ENCODE data around the gene MAP2K6.

GRCh38 chr17:69412251-69412671 lies 2.2 kb upstream of the MAP2K6 start:
- no peak for TF ChIP-seq EZH2 (IDR thresholded peaks at IDR 0.05; ENCODE audit: insufficient read depth, poor library complexity, severe bottlenecking)
- TF ChIP-seq EZH2phosphoT487 (IDR thresholded peaks at IDR 0.05; ENCODE audit: insufficient read depth, low read depth) = no peak
